HCT116 (cell line): ENCODE measurements around the gene GLT6D1. TPM values are rescaled to one million over a fixed set of nuclear protein-coding genes. Genes with fewer than 3 reads are reported as not detected.

Experiments
- ATAC-seq: fragments of 200-7000 bp; cut with Tn5 transposase; 2 replicates; pipeline ENCODE4 v1.9.1; 2020; ENCODE audit warnings: mild to moderate bottlenecking, moderate library complexity
- BruUV-seq: library from RNA; stranded (reverse); fragments of 400-500 nt; replicated peaks from 2 replicates; lab custom pipeline; 2021; lab: Mats Ljungman, UMichigan
- CTCF ChIA-PET: fragments of 300-600 bp; sonication (Branson Sonifier 250); formaldehyde crosslinking; loops from one replicate; lab custom pipeline; 2021; ENCODE audit warnings: antibody characterized with exemption; lab: Charles Lee
- POLR2A ChIA-PET: fragments of 300-600, 350-600 bp; sonication (Branson Sonifier 250); formaldehyde crosslinking; loops from one replicate; lab custom pipeline; 2021; ENCODE audit warnings: antibody characterized with exemption; lab: Charles Lee
- RAD21 ChIA-PET, 2 experiments: fragments of 300-600 bp; sonication (Branson Sonifier 250); formaldehyde crosslinking; loops; one replicate each; lab custom pipeline; 2023; ENCODE audit warnings: low total read pairs in 2 of 2; ENCODE audit not compliant: uncharacterized antibody in 2 of 2, unreplicated experiment in 2 of 2, low non-redundant PET in 1 of 2; lab: Charles Lee
- DNase-seq: peaks from one replicate; pipeline ENCODE4 v3.0.0-alpha.2; 2010; ENCODE audit warnings: low read depth, low spot score
- H2AFZ ChIP-seq: fragments of 200-600 bp; shearing (Covaris generic), sonication (generic); 2 replicates; pipeline ENCODE4 v1.6.1; 2017; ENCODE audit warnings: low read depth, mixed run types, mixed read lengths, antibody characterized with exemption, low read length; ENCODE audit not compliant: poor library complexity, severe bottlenecking
- H3K27ac ChIP-seq: 2 replicates; pipeline ENCODE4 v1.5.1; 2012; ENCODE audit warnings: low read depth, low read length
- H3K27me3 ChIP-seq: fragments of 200-600 bp; sonication (generic); 2 replicates; pipeline ENCODE4 v1.6.1; 2016; ENCODE audit warnings: mixed run types, low read length, mixed read lengths; ENCODE audit not compliant: insufficient read depth
- H3K36me3 ChIP-seq, 2 experiments: fragments of 200-500 bp in 1 of 2; fragments of 200-600 bp in 1 of 2; sonication (Bioruptor generic) in 1 of 2; sonication (generic) in 1 of 2; 2 replicates each; pipeline versions ENCODE4 v1.5.1 to v1.6.1; 2014 to 2016; ENCODE audit warnings: low read length in 2 of 2, inconsistent platforms in 1 of 2, mixed read lengths in 1 of 2, mixed run types in 1 of 2; ENCODE audit not compliant: insufficient read depth in 2 of 2, control insufficient read depth in 1 of 2
- H3K4me1 ChIP-seq, 2 experiments: fragments of 200-600 bp in 1 of 2; sonication (generic) in 1 of 2; 2 replicates each; pipeline versions ENCODE4 v1.5.1 to v1.6.1; 2012 to 2017; ENCODE audit warnings: low read length in 2 of 2, inconsistent platforms in 1 of 2, mild to moderate bottlenecking in 1 of 2, mixed read lengths in 1 of 2, mixed run types in 1 of 2, moderate library complexity in 1 of 2; ENCODE audit not compliant: insufficient read depth in 2 of 2, control insufficient read depth in 1 of 2
- H3K4me2 ChIP-seq: fragments of 200-600 bp; sonication (generic); 2 replicates; pipeline ENCODE4 v1.6.1; 2017; ENCODE audit warnings: mixed run types, low read length, mixed read lengths
- H3K4me3 ChIP-seq, 2 experiments: fragments of 200-600 bp in 1 of 2; sonication (generic) in 1 of 2; replicated peaks in 1 of 2; 2 replicates each; pipeline ENCODE4 v1.5.1; 2011 to 2016; ENCODE audit warnings: low read length in 2 of 2, control low read depth in 1 of 2, low read depth in 1 of 2, mild to moderate bottlenecking in 1 of 2, mixed read lengths in 1 of 2, mixed run types in 1 of 2
- H3K79me2 ChIP-seq: fragments of 200-600 bp; sonication (generic); 2 replicates; pipeline ENCODE4 v1.6.1; 2017; ENCODE audit warnings: mild to moderate bottlenecking, mixed run types, low read length, moderate library complexity, mixed read lengths; ENCODE audit not compliant: insufficient read depth
- H3K9ac ChIP-seq: fragments of 200-600 bp; sonication (generic); 2 replicates; pipeline ENCODE4 v1.6.1; 2016; ENCODE audit warnings: low read length, mixed read lengths
- H3K9me2 ChIP-seq: fragments of 200-600 bp; sonication (generic), shearing (Covaris generic); 2 replicates; pipeline ENCODE4 v1.6.1; 2017; ENCODE audit warnings: mixed run types, mild to moderate bottlenecking, moderate library complexity; ENCODE audit not compliant: insufficient read depth
- H3K9me3 ChIP-seq, 2 experiments: fragments of 200-500 bp in 1 of 2; fragments of 200-600 bp in 1 of 2; sonication (Bioruptor generic) in 1 of 2; sonication (generic) in 1 of 2; 2 replicates each; pipeline ENCODE4 v1.6.1; 2014 to 2017; ENCODE audit warnings: low read length in 2 of 2, mixed read lengths in 2 of 2, inconsistent platforms in 1 of 2, low read depth in 1 of 2, mild to moderate bottlenecking in 1 of 2, mixed run types in 1 of 2, moderate library complexity in 1 of 2; ENCODE audit not compliant: control insufficient read depth in 1 of 2, insufficient read depth in 1 of 2
- H4K20me1 ChIP-seq: fragments of 200-600 bp; sonication (generic), shearing (Covaris generic); 2 replicates; pipeline ENCODE4 v1.6.1; 2017; ENCODE audit warnings: mixed run types, mild to moderate bottlenecking, moderate library complexity; ENCODE audit not compliant: insufficient read depth
- CBX3 ChIP-seq: IDR thresholded peaks from 2 replicates; pipeline ENCODE4 v1.6.1; 2012; ENCODE audit warnings: low read depth
- EGR1 ChIP-seq: IDR thresholded peaks from 2 replicates; pipeline ENCODE4 v1.6.1; 2012; ENCODE audit warnings: low read depth
- EZH2 ChIP-seq: fragments of 200-600 bp; sonication (generic); IDR thresholded peaks from 2 replicates; pipeline ENCODE4 v1.6.1; 2017; ENCODE audit warnings: antibody characterized with exemption, mixed run types
- FOSL1 ChIP-seq: IDR thresholded peaks from 2 replicates; pipeline ENCODE4 v1.6.1; 2012; ENCODE audit warnings: low read depth
- JUND ChIP-seq: IDR thresholded peaks from 2 replicates; pipeline ENCODE4 v1.6.1; 2012
- POLR2AphosphoS5 ChIP-seq: IDR thresholded peaks from 2 replicates; pipeline ENCODE4 v1.6.1; 2011; ENCODE audit warnings: mild to moderate bottlenecking, low read depth, low read length, moderate library complexity
- RAD21 ChIP-seq: IDR thresholded peaks from 2 replicates; pipeline ENCODE4 v1.6.1; 2012; ENCODE audit warnings: low read depth, mild to moderate bottlenecking
- SP1 ChIP-seq: IDR thresholded peaks from 2 replicates; pipeline ENCODE4 v1.6.1; 2012; ENCODE audit warnings: low read depth
- YY1 ChIP-seq: IDR thresholded peaks from 2 replicates; pipeline ENCODE4 v1.6.1; 2011; ENCODE audit warnings: low read length, low read depth, moderate library complexity, mild to moderate bottlenecking; ENCODE audit not compliant: insufficient replicate concordance; ENCODE audit errors: extremely low read depth
- intact Hi-C: fragments of 100-400 bp; cut with micrococcal nuclease; formaldehyde crosslinking; loops from 2 replicates; pipeline ENCODE4 v1.10.0; 2022
- total RNA-seq: library from RNA; stranded (reverse); gene quantifications from one replicate; pipeline ENCODE4 v1.2.1, GENCODE V29; 2021; ENCODE audit not compliant: unreplicated experiment
- TF ChIP-seq, protein P1 (sequence below): IDR thresholded peaks from 2 replicates; pipeline ENCODE4 v1.6.1; 2011; ENCODE audit warnings: mild to moderate bottlenecking, low read length, moderate library complexity; ENCODE audit not compliant: insufficient replicate concordance; ENCODE audit errors: extremely low read depth

Gene GLT6D1
- total RNA-seq, 1 experiment from 2014 or later, result not detected

DNA sequence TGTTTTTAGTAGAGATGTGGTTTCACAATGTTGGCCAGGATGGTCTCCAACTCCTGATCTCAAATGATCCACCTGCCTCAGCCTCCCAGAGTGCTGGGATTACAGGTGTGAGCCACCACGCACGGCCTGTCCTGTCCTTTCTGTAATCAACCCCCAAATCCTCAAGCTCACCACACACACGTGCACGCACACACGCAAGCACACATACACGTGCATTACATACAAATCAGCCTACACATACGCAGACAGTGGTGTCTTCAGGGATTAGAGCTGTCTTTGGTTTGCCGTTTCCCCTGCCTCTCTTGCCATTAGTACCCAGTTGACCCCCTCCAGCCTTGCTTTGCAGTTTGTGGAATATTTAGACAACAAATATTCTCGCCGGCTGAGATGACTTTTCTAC, 6.5 kb downstream of the GLT6D1 start:
- no TSS peak for BruUV-seq
- no peak for DNase-seq

DNA sequence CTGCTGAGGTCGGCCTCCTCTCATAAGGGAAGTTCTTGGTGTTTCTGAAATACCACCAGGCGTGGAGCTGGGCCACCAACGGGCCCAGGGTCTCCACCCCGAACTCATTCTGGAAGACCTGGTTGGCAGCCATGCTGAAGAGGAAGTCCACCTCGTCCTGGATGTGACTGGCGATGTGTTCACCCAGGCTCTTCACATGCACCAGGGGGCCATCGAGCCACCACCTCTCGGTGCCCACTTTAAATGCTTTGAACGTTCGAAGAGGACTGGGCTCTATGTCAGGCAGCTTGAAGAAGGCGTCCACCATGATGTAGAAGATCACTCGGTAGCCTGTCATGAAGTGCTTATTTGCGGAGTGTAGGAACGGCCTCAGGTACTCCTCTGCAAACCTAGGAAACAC, 15.1 kb downstream of the GLT6D1 start:
- intact Hi-C loops, result no loop called here
- no peak for DNase-seq
- H3K4me2 ChIP-seq, result no peak overlapping the region
- H3K79me2 ChIP-seq, result no peaks in the 10 kb centered on the region
- H3K9me3 ChIP-seq, result peaks cover 4 to 12% of the 10 kb centered on the region in 2 experiments; a peak in 2 of 4 replicates
- no peaks in the 10 kb centered on the region for H3K4me1 ChIP-seq
- no peaks in the 10 kb centered on the region for H3K9me2 ChIP-seq
- H3K9ac ChIP-seq, result no peak overlapping the region
- TF ChIP-seq CBX3, result no peak
- no peak for TF ChIP-seq EZH2
- TF ChIP-seq, protein P1, sequence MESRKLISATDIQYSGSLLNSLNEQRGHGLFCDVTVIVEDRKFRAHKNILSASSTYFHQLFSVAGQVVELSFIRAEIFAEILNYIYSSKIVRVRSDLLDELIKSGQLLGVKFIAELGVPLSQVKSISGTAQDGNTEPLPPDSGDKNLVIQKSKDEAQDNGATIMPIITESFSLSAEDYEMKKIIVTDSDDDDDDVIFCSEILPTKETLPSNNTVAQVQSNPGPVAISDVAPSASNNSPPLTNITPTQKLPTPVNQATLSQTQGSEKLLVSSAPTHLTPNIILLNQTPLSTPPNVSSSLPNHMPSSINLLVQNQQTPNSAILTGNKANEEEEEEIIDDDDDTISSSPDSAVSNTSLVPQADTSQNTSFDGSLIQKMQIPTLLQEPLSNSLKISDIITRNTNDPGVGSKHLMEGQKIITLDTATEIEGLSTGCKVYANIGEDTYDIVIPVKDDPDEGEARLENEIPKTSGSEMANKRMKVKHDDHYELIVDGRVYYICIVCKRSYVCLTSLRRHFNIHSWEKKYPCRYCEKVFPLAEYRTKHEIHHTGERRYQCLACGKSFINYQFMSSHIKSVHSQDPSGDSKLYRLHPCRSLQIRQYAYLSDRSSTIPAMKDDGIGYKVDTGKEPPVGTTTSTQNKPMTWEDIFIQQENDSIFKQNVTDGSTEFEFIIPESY, result no peak
- TF ChIP-seq JUND, result no peak
- TF ChIP-seq EGR1, result no peak
- TF ChIP-seq YY1, result no peak
- TF ChIP-seq FOSL1, result no peak
- no peak for TF ChIP-seq SP1
- TF ChIP-seq POLR2AphosphoS5, result no peak
- no peak for TF ChIP-seq RAD21
- H2AFZ ChIP-seq, result no peak overlapping the region
- BruUV-seq, result no TSS peak
- no peak for ATAC-seq
- H4K20me1 ChIP-seq, result no peaks in the 10 kb centered on the region
- H3K4me3 ChIP-seq, result no peak overlapping the region
- ChIA-PET POLR2A (no interaction called here), CTCF (no interaction called here), RAD21 (no interaction called here)
- no peak overlapping the region for H3K27ac ChIP-seq
- no peaks in the 10 kb centered on the region for H3K36me3 ChIP-seq
- no peaks in the 10 kb centered on the region for H3K27me3 ChIP-seq

More for the DNA sequence above, 6.5 kb downstream of the GLT6D1 start:
- no peaks in the 10 kb centered on the region for H3K36me3 ChIP-seq
- H3K9me3 ChIP-seq, result peaks cover 7 to 12% of the 10 kb centered on the region in 2 experiments; a peak in 2 of 4 replicates
- no peak overlapping the region for H3K27ac ChIP-seq
- no peak overlapping the region for H3K4me2 ChIP-seq
- H3K4me3 ChIP-seq, result no peak overlapping the region
- RAD21 ChIA-PET, result no interaction called here
- H2AFZ ChIP-seq, result no peak overlapping the region
- H3K27me3 ChIP-seq, result peaks cover 21% of the 10 kb centered on the region
- TF ChIP-seq POLR2AphosphoS5, result no peak
- no peaks in the 10 kb centered on the region for H3K4me1 ChIP-seq
- POLR2A ChIA-PET, result no interaction called here
- no peak for ATAC-seq
- no peaks in the 10 kb centered on the region for H3K9me2 ChIP-seq
- H3K79me2 ChIP-seq, result no peaks in the 10 kb centered on the region
- CTCF ChIA-PET, result no interaction called here
- intact Hi-C loops, result no loop called here
- no peak overlapping the region for H3K9ac ChIP-seq
- H4K20me1 ChIP-seq, result no peaks in the 10 kb centered on the region
